Astrocyte of the hippocampus (primary cell): ENCODE results near the gene CFAP45.

Experiments
- DNase-seq: peaks from one replicate; pipeline ENCODE4 v3.0.0; 2011; ENCODE audit warnings: low read depth, low spot score

The CFAP45 gene

GRCh38 chr1:159936273-159936904 lies 36.4 kb upstream of the CFAP45 start:
- DNase-seq = peak; percentile 75

- DNase-seq = peak; percentile 44
These were observed 35.8 kb upstream of the CFAP45 start for GRCh38 chr1:159935719-159936272.

- no peak for DNase-seq
These were observed 35.3 kb upstream of the CFAP45 start for GRCh38 chr1:159935305-159935704.

- DNase-seq = no peak
These were observed 34.4 kb upstream of the CFAP45 start for GRCh38 chr1:159934136-159935039.

GRCh38 chr1:159933347-159933746 lies 33.4 kb upstream of the CFAP45 start:
- DNase-seq = no peak

- DNase-seq = peak; percentile 38
These were observed 32.6 kb upstream of the CFAP45 start for GRCh38 chr1:159932296-159933285.

- no peak for DNase-seq
These were observed 31.8 kb upstream of the CFAP45 start for GRCh38 chr1:159931795-159932173.

- DNase-seq = no peak
These were observed 31.3 kb upstream of the CFAP45 start for GRCh38 chr1:159931101-159931794.

- no peak for DNase-seq
These were observed 30.7 kb upstream of the CFAP45 start for GRCh38 chr1:159930634-159931033.

GRCh38 chr1:159930216-159930615 lies 30.3 kb upstream of the CFAP45 start:
- DNase-seq = no peak

- no peak for DNase-seq
These were observed 29.4 kb upstream of the CFAP45 start for GRCh38 chr1:159929155-159930051.

- no peak for DNase-seq
These were observed 28.6 kb upstream of the CFAP45 start for GRCh38 chr1:159928491-159929050.

GRCh38 chr1:159927849-159928431 lies 28.0 kb upstream of the CFAP45 start:
- no peak for DNase-seq

- no peak for DNase-seq
These were observed 27.4 kb upstream of the CFAP45 start for GRCh38 chr1:159927211-159927848.

GRCh38 chr1:159925719-159926078 lies 25.7 kb upstream of the CFAP45 start:
- DNase-seq = no peak

- peak; percentile 97 for DNase-seq
These were observed 25.1 kb upstream of the CFAP45 start, which contains the start of gene TAGLN2 for GRCh38 chr1:159924791-159925718. TAGLN2 (minus strand) TSS chr1:159925507; CDS start chr1:159920509, 4,998 bp downstream.

GRCh38 chr1:159924025-159924790 lies 24.2 kb upstream of the CFAP45 start:
- peak; percentile 98 for DNase-seq
